ENCODE measurements around the gene P2RX1.

Gene P2RX1

GRCh38 chr17:3906881-3907280 is 9.4 kb downstream of the P2RX1 start:
- H3K4me3 ChIP-seq (ENCODE audit: control insufficient read depth, low read depth, low read length): no peak overlapping the region
- no peak for TF ChIP-seq CTCF (conservative IDR thresholded peaks at IDR 0.05; ENCODE audit: control insufficient read depth, insufficient read depth, low read depth, low read length)

GRCh38 chr17:3905017-3905520 is 11.2 kb downstream of the P2RX1 start:
- H3K4me3 ChIP-seq (ENCODE audit: control insufficient read depth, low read depth, low read length): no peak overlapping the region
- no peak for TF ChIP-seq CTCF (conservative IDR thresholded peaks at IDR 0.05; ENCODE audit: control insufficient read depth, insufficient read depth, low read depth, low read length)
- no peak for DNase-seq (ENCODE audit: low read depth)

More at GRCh38 chr17:3906881-3907280, 9.4 kb downstream of the P2RX1 start:
- DNase-seq (ENCODE audit: low read depth): no peak

GRCh38 chr17:3904501-3904900 is 11.8 kb downstream of the P2RX1 start:
- TF ChIP-seq CTCF (conservative IDR thresholded peaks at IDR 0.05; ENCODE audit: control insufficient read depth, insufficient read depth, low read depth, low read length): no peak
- no peak overlapping the region for H3K4me3 ChIP-seq (ENCODE audit: control insufficient read depth, low read depth, low read length)
- no peak for DNase-seq (ENCODE audit: low read depth)

- no peak for DNase-seq (ENCODE audit: low read depth)
Measured at GRCh38 chr17:3903881-3904290, 12.4 kb downstream of the P2RX1 start.

GRCh38 chr17:3903051-3903825 is 13.0 kb downstream of the P2RX1 start:
- DNase-seq (ENCODE audit: low read depth): no peak
- TF ChIP-seq CTCF (conservative IDR thresholded peaks at IDR 0.05; ENCODE audit: control insufficient read depth, insufficient read depth, low read depth, low read length): no peak
- H3K4me3 ChIP-seq (ENCODE audit: control insufficient read depth, low read depth, low read length): no peak overlapping the region

More at GRCh38 chr17:3903881-3904290, 12.4 kb downstream of the P2RX1 start:
- no peak overlapping the region for H3K4me3 ChIP-seq (ENCODE audit: control insufficient read depth, low read depth, low read length)
- no peak for TF ChIP-seq CTCF (conservative IDR thresholded peaks at IDR 0.05; ENCODE audit: control insufficient read depth, insufficient read depth, low read depth, low read length)

GRCh38 chr17:3900646-3901045 is 15.6 kb downstream of the P2RX1 start:
- DNase-seq (ENCODE audit: low read depth): no peak
- no peak overlapping the region for H3K4me3 ChIP-seq (ENCODE audit: control insufficient read depth, low read depth, low read length)
- TF ChIP-seq CTCF (conservative IDR thresholded peaks at IDR 0.05; ENCODE audit: control insufficient read depth, insufficient read depth, low read depth, low read length): no peak

Data from fibroblast of mammary gland (primary cell).